Measurements from ENCODE around the gene LSM3.

The LSM3 gene

GRCh38 chr3:14241716-14242115, 63.1 kb downstream of the LSM3 start:
- DNase-seq (ENCODE audit: low spot score): no peak

GRCh38 chr3:14242490-14243311, 64.1 kb downstream of the LSM3 start:
- no peak for DNase-seq (ENCODE audit: low spot score)

GRCh38 chr3:14243782-14244181, 65.2 kb downstream of the LSM3 start:
- no peak for DNase-seq (ENCODE audit: low spot score)

GRCh38 chr3:14244521-14245247, 66.1 kb downstream of the LSM3 start:
- no peak for DNase-seq (ENCODE audit: low spot score)

GRCh38 chr3:14245248-14245639, 66.6 kb downstream of the LSM3 start:
- DNase-seq (ENCODE audit: low spot score): no peak

GRCh38 chr3:14245822-14246221, 67.2 kb downstream of the LSM3 start:
- no peak for DNase-seq (ENCODE audit: low spot score)

- no peak for DNase-seq (ENCODE audit: low spot score)
Observed at GRCh38 chr3:14246414-14246813, 67.8 kb downstream of the LSM3 start.

GRCh38 chr3:14248477-14248848, 69.8 kb downstream of the LSM3 start:
- no peak for DNase-seq (ENCODE audit: low spot score)

GRCh38 chr3:14248849-14249523, 70.4 kb downstream of the LSM3 start:
- no peak for DNase-seq (ENCODE audit: low spot score)

All from D341Med (cell line).